Stimulated activated CD4-positive, alpha-beta T cell treated with anti-CD3 and anti-CD28 coated beads, Interleukin-12 subunit alpha, Interleukin-12 subunit beta, amount 100 ng/mL, for 48 hours (primary cell): ENCODE results near the gene C6.
"Not testable (repeated sequence)": the region's sequence is repeated elsewhere in the genome, so short reads cannot be mapped to it uniquely, and the experiment has no call there.

Experiments
- DNase-seq, 3 donors: peaks; one replicate each; pipeline ENCODE4 v3.0.0-alpha.2; 2020; ENCODE audit warnings: low read depth in 2 of 3, low spot score in 1 of 3

Gene C6

GRCh38 chr5:41213340-41213739 is at the start of gene C6:
Gene C6, minus strand, starts transcription at chr5:41213532. Its CDS starts 10,302 bp downstream, at chr5:41203230.
- no peak for DNase-seq

GRCh38 chr5:41256400-41256799 is 43.1 kb upstream of the C6 start:
- no peak for DNase-seq

- no peak for DNase-seq
Observed at GRCh38 chr5:41253109-41253508, 39.8 kb upstream of the C6 start.

- DNase-seq: no peak
Observed at GRCh38 chr5:41252036-41252435, 38.7 kb upstream of the C6 start.

- DNase-seq: no peak
Observed at GRCh38 chr5:41250351-41250987, 37.1 kb upstream of the C6 start.

- no peak for DNase-seq
Observed at GRCh38 chr5:41247135-41247534, 33.8 kb upstream of the C6 start.

GRCh38 chr5:41246376-41246775 is 33.0 kb upstream of the C6 start:
- no peak for DNase-seq

- no peak for DNase-seq
Observed at GRCh38 chr5:41243558-41243957, 30.2 kb upstream of the C6 start.

GRCh38 chr5:41240985-41241384 is 27.7 kb upstream of the C6 start:
- no peak for DNase-seq

- DNase-seq: no peak
Observed at GRCh38 chr5:41240390-41240789, 27.1 kb upstream of the C6 start.

GRCh38 chr5:41234475-41234874 is 21.1 kb upstream of the C6 start:
- no peak for DNase-seq

GRCh38 chr5:41232797-41233196 is 19.5 kb upstream of the C6 start:
- no peak for DNase-seq

GRCh38 chr5:41230276-41230675 is 16.9 kb upstream of the C6 start:
- DNase-seq: not testable (repeated sequence)

GRCh38 chr5:41223962-41224361 is 10.6 kb upstream of the C6 start:
- DNase-seq: no peak

- no peak for DNase-seq
Observed at GRCh38 chr5:41219658-41220269, 6.4 kb upstream of the C6 start.

- DNase-seq: no peak
Observed at GRCh38 chr5:41218929-41219657, 5.8 kb upstream of the C6 start.

- DNase-seq: no peak
Observed at GRCh38 chr5:41214182-41214581, 850 bp upstream of the C6 start.

- no peak for DNase-seq
Observed at GRCh38 chr5:41212935-41213334, 397 bp downstream of the C6 start.

GRCh38 chr5:41211417-41211816 is 1.9 kb downstream of the C6 start:
- no peak for DNase-seq

GRCh38 chr5:41205475-41205874 is 7.9 kb downstream of the C6 start:
- DNase-seq: not testable (repeated sequence)

- DNase-seq: no peak
Observed at GRCh38 chr5:41203033-41203432, 10.3 kb downstream of the C6 start.

GRCh38 chr5:41201082-41201772 is 12.1 kb downstream of the C6 start:
- DNase-seq: no peak
